ENCODE data around the gene BLOC1S6. TPM values are rescaled to one million over a fixed set of nuclear protein-coding genes. Genes with fewer than 3 reads are reported as not detected.

BLOC1S6 gene
- total and polyA plus RNA-seq, 9 of the 15 experiments (the other 6 are each of a cell fraction or from before 2014, with no cell fraction given) = 18.2 to 72.4 (median 38.4) TPM

DNA sequence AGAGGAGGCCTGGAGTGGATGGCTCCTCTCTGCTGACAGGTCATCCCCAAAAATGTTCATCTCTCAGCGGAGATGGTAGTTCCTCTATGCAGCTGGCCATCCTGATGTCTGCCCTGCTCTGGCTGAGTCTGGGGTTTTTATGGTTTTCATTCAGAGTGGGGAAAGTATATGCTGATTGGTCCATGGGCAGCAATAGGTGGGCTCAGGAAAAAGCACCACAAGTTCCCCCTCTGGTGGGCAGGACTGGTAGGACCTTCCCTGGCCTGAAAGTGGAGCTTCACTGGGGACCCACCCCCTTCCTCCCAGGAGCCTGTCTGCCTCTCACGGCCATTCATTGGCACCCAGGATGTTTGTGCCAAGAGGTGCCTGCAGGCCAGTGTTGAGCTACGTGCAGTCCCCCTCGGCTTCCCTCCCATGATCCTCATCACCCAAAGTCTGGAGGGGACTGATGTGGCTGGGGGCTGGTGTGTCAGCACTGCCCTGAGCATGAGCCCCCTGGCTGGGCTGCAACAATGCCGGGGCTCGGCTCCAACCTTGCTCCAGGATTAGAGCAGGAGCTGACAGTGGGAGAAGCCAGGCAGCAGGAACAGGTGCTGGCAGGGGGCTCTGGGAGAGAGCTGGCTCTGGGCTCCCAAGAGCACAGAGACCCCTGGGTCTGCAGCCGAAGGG lies 13.1 kb upstream of the BLOC1S6 start (continued):
- no peak for TF ChIP-seq JUND (IDR thresholded peaks at IDR 0.05; ENCODE audit: borderline replicate concordance, low read depth, low read length)
- no peak for TF ChIP-seq JUND (tag; IDR thresholded peaks at IDR 0.05; ENCODE audit: borderline replicate concordance, low read depth, low read length)
- TF ChIP-seq, protein P1, sequence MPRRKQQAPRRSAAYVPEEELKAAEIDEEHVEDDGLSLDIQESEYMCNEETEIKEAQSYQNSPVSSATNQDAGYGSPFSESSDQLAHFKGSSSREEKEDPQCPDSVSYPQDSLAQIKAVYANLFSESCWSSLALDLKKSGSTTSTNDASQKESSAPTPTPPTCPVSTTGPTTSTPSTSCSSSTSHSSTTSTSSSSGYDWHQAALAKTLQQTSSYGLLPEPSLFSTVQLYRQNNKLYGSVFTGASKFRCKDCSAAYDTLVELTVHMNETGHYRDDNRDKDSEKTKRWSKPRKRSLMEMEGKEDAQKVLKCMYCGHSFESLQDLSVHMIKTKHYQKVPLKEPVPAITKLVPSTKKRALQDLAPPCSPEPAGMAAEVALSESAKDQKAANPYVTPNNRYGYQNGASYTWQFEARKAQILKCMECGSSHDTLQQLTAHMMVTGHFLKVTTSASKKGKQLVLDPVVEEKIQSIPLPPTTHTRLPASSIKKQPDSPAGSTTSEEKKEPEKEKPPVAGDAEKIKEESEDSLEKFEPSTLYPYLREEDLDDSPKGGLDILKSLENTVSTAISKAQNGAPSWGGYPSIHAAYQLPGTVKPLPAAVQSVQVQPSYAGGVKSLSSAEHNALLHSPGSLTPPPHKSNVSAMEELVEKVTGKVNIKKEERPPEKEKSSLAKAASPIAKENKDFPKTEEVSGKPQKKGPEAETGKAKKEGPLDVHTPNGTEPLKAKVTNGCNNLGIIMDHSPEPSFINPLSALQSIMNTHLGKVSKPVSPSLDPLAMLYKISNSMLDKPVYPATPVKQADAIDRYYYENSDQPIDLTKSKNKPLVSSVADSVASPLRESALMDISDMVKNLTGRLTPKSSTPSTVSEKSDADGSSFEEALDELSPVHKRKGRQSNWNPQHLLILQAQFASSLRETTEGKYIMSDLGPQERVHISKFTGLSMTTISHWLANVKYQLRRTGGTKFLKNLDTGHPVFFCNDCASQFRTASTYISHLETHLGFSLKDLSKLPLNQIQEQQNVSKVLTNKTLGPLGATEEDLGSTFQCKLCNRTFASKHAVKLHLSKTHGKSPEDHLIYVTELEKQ (CRISPR knock-in tag; IDR thresholded peaks at IDR 0.05) = no peak
- no peak for TF ChIP-seq ZNF408 (CRISPR knock-in tag; IDR thresholded peaks at IDR 0.05; ENCODE audit: low read depth)
- TF ChIP-seq, protein P2, sequence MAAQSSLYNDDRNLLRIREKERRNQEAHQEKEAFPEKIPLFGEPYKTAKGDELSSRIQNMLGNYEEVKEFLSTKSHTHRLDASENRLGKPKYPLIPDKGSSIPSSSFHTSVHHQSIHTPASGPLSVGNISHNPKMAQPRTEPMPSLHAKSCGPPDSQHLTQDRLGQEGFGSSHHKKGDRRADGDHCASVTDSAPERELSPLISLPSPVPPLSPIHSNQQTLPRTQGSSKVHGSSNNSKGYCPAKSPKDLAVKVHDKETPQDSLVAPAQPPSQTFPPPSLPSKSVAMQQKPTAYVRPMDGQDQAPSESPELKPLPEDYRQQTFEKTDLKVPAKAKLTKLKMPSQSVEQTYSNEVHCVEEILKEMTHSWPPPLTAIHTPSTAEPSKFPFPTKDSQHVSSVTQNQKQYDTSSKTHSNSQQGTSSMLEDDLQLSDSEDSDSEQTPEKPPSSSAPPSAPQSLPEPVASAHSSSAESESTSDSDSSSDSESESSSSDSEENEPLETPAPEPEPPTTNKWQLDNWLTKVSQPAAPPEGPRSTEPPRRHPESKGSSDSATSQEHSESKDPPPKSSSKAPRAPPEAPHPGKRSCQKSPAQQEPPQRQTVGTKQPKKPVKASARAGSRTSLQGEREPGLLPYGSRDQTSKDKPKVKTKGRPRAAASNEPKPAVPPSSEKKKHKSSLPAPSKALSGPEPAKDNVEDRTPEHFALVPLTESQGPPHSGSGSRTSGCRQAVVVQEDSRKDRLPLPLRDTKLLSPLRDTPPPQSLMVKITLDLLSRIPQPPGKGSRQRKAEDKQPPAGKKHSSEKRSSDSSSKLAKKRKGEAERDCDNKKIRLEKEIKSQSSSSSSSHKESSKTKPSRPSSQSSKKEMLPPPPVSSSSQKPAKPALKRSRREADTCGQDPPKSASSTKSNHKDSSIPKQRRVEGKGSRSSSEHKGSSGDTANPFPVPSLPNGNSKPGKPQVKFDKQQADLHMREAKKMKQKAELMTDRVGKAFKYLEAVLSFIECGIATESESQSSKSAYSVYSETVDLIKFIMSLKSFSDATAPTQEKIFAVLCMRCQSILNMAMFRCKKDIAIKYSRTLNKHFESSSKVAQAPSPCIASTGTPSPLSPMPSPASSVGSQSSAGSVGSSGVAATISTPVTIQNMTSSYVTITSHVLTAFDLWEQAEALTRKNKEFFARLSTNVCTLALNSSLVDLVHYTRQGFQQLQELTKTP (IDR thresholded peaks at IDR 0.05; ENCODE audit: low read depth in 1 of 2, partially characterized antibody in 2 of 2) = no peak
- TF ChIP-seq RAD21 (CRISPR knock-in tag; conservative IDR thresholded peaks at IDR 0.05 in 1 of 2, IDR thresholded peaks at IDR 0.05 in 1 of 2) = peak in 1 of 2 experiments; percentile 48; a peak in 2 of 4 replicates
- peak; percentile 26; the same call in 1 of the 2 replicates for TF ChIP-seq SMC3 (conservative IDR thresholded peaks at IDR 0.05; ENCODE audit: insufficient read depth, low read depth, low read length)

Measured in K562 (cell line).